NB4 (cell line): ENCODE results near the gene EEF2KMT.
"Not testable (repeated sequence)": the region's sequence is repeated elsewhere in the genome, so short reads cannot be mapped to it uniquely, and the experiment has no call there.

Experiments used
- CTCF ChIP-seq: IDR thresholded peaks from one replicate; pipeline ENCODE4 v1.5.1; 2012; ENCODE audit warnings: low read depth, low read length
- MYC ChIP-seq: IDR thresholded peaks from 2 replicates; pipeline ENCODE4 v1.6.1; 2011; ENCODE audit warnings: low read depth, low read length
- POLR2A ChIP-seq: IDR thresholded peaks from 2 replicates; pipeline ENCODE4 v1.6.1; 2011; ENCODE audit warnings: mild to moderate bottlenecking; ENCODE audit not compliant: insufficient read length; ENCODE audit errors: extremely low read depth
- TF ChIP-seq, protein P1 (sequence below): IDR thresholded peaks from 2 replicates; pipeline ENCODE4 v1.6.1; 2011; ENCODE audit warnings: low read depth, low read length

GRCh38 chr16:5080996-5081395, 16.6 kb downstream of the EEF2KMT start:
- not testable (repeated sequence) for TF ChIP-seq POLR2A, CTCF, MYC
- TF ChIP-seq, protein P1, sequence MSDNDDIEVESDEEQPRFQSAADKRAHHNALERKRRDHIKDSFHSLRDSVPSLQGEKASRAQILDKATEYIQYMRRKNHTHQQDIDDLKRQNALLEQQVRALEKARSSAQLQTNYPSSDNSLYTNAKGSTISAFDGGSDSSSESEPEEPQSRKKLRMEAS, result not testable (repeated sequence)
